ENCODE results near the gene ACTR2.

ACTR2 gene

DNA sequence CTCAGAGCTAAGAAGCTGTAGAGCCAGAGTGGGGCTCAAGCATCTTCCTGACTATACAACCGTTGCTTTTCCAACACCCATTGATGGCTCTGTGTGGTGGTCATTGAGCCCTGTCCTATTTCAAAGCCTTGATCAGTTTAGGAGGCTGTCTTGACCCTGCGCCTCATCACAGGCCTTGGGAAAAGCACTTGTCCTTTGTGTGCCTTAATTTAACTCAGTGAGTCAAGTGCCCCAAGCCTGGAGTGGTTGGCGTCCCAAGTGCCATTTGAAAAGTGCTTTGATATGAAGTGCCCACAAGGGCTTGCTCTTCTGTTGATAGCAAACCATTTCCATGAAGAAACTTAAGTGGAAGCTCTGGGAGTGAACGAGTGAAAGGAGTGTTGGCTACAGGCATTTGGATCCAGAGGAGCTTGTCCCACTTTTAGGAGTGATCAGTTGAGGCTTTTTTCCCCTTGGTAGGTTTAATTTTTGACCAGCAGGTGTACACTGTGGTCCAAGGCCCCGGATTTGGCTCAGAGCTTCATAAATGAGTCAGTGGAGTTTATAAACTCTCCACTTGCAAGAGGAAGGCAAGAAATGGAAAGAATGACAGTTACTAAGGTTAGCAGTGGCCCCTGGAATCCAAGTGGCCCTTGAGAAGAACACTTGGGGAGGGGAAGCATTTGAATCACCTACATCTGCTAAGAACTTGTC lies 50.3 kb downstream of the ACTR2 start:
- no peak overlapping the region for H3K4me3 ChIP-seq (ENCODE audit: low read depth, low read length)

DNA sequence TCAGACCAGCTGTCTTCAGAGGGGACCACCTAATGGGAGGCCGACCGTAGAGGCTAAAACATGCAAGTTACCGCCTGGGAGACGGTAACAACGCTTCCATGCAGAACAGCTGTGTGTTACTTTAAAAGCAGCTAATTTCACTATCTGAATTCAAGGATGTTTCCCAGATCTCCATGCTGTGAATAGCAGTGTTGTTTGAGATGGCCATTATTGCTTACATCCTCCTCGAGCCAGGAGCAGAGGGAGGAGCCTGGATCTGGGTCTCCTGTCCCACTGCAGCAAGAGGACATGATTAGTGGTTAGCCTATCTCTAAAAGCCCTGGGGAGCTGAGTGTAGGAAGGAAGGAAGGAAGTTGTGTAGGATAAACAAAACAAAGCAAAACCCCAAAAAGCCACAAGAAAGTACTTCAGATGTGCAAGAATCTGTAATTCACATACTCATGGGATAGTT lies 50.9 kb downstream of the ACTR2 start:
- H3K4me3 ChIP-seq (ENCODE audit: low read depth, low read length), result no peak overlapping the region

DNA sequence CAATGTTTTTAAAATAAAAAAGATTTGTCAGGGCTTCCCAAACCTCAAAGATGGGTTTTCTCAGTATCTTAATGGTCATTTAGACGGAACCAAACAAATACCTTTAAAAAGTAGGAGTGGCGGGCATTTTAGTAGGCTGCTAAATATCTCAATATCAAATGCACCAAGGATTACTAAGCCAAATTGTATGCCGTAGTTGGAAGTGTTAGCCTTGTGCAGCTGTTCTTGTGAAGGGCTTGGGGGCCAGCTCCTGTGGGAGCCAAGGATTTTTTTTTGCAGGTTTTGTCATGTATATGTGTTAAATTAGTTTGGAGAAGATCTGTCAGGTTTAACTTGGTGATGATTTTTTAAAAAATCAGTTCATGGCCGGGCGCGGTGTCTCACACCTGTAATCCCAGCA lies 52.1 kb downstream of the ACTR2 start:
- no peak overlapping the region for H3K4me3 ChIP-seq (ENCODE audit: low read depth, low read length)

DNA sequence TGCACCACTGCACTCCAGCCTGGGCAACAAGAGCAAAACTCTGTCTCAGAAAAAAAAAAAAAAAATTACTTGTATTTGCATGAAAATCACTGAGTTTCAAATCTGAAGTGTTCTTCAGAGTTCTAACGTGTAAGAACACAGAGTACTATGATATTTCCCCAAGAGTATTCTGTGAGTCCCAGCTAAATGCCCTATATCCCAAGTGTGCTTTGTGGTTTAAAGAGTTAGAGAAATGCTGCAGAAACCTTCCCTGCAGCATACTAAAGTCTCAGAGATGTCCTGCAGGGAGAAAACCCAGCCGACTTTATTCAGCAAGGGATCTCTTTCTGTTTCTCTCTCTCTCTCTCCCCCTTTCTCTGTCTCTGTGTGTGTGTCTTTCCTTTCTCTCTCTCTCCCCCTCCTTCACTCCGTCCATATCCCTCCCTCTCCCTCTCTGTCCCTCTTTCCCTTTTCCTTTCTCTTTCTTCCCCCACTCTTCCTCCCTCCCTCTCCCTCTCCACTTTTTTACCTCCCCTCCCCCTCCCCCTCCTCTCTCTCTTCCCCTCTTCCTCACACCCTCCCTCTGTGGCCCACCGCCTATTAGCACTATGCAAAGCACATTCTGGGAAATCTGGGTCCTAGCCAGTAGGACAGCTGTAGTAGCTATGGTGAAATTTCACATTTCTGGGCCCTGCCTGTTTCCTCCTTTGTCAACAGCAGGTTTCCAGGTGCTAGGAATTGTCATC lies 54.2 kb downstream of the ACTR2 start:
- no peak overlapping the region for H3K4me3 ChIP-seq (ENCODE audit: low read depth, low read length)

DNA sequence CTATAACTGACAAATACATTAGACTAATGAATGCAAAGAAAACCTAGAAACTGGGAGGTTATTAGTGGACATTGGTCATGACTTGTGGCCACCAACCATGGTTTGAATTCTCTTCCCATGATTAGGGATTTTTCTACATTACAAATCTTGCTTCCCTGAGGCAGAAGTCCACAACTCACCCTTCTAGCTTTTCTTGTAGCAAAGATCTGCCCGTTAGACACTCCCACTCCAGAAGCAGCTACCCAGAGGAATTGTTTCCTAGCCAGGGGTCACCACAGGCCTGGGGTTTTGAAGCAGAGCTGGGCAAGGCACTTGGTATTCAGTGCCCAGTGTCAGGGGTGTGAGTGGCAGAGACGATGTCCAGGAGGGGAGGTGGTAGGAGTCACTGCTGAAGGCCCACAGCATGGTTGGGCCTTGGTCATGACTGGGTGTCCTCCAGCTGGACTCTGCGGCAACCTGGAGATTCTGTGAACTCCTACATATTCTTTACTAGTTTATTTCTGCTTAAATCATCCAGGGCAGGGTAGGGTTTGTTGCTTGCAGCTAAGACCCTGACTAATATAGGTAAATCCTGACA lies 54.9 kb downstream of the ACTR2 start:
- no peak overlapping the region for H3K4me3 ChIP-seq (ENCODE audit: low read depth, low read length)

DNA sequence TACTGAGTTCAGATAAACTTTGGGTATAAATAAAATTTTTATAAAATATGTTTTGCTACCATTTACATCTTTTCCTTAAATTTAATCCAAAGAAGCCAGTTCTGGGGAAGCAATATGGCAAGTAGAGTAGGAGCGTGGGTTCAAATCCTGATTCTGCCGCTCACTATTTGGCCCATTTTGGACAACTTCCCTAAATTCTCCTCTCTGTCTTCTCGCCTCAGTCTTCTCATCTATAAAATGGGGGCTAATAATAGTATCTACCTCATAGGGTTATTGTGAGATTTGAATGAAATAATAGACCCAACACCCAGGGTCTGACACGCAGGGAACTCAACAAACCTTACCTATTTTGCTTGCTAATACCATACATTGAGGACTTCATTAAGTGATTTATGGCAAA lies 59.7 kb downstream of the ACTR2 start:
- H3K4me3 ChIP-seq (ENCODE audit: low read depth, low read length), result no peak overlapping the region

DNA sequence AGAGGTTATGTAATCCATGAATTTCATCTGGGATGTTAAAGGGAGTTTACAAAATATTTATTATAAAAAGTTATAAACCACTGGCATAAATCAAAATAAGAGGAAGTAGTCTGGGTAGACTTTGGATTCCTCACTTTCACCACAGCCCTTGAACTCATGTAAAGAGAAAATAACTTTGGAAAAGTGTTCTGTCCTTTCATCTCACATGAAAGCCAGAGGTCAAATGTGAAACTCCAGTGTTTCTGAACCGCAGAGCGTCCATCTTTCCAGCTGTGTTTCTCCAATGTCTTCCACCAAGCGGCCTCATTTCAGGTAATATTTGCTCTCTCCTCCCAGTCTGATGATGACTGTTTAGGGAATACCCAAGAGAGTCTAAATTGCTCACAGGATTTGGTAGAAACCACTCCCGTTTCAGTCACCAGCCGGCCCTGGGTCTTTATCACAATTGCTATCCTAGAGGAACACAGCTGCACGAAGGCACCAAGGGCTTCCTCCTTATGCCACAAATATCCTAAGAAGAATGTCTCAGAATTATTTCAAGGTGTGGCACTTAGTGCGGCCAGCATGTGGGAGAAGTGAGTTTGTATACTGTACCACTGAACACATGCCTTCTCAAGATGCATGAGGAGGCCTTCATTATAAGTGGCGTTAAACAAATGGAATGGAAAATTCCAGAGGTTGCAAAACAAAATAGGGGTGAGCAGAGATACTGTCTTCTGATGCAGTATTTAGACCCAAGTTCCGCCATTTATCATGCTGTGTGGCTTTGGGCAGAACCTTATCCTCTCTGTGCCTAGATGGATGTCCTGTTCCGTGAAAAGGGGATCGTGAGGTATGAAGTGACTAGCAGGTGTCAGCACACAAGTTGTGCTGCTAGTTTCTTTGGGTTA lies 63.8 kb downstream of the ACTR2 start:
- no peak overlapping the region for H3K4me3 ChIP-seq (ENCODE audit: low read depth, low read length)

DNA sequence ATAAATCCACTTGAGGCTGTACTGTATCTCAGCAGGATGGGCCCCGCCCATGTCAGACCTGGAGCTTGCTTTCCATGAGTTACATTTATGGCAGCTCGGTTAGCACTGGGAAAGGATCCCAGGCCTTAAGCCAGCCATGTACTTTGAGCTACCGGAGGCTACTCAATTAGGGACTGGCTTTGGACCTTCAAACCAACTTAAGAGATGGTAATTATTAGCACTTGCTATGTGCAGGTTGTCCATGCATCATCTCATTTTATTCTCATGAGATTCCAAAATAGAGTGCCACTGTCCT lies 64.4 kb downstream of the ACTR2 start:
- H3K4me3 ChIP-seq (ENCODE audit: low read depth, low read length), result no peak overlapping the region

DNA sequence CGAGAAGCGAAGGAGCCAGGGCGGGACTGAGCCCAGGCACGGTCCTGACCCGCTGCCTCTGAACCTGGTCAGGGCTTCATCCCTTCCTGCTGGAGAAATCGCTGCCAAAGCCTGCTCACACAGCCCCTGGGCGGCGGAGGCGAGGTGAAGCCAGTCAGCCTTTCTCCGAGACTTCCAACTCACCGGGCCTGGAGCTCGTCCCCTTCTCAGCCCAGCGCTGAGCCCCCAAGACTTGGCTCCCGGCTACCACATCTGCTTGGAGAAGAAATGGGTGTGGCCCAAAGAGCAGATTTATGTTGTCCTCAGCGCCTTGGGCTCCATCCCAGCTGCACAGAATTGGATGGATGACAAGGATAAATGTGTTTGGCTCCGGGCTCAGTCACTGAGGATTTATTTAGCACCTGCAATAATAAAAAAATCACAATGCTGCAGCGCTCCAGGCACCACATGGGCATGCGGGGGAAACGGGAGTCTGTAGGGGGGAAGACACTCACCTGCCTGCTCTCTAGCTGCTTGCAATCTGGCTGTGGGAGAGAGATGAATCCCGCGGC lies 64.9 kb downstream of the ACTR2 start:
- H3K4me3 ChIP-seq (ENCODE audit: low read depth, low read length), result no peak overlapping the region

DNA sequence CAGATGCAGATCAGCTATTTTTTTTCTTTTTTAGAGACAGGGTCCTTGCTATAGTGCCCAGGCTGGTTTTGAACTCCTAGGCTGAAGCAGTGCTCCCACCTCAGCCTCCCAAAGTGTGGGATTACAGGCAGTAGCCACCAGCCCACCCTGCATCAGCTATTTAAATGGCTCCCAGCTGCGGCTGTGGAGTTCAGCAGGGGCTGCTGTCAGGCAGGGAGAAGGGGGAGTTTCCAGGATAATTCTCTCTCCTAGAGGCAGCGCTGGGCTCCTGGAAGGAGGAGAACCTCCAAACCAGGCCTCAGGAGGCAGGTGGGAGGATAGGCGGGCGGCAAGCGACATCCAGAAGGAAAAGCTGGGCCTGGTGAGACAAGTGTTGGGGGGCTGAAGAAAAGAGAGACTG lies 65.7 kb downstream of the ACTR2 start:
- no peak overlapping the region for H3K4me3 ChIP-seq (ENCODE audit: low read depth, low read length)

DNA sequence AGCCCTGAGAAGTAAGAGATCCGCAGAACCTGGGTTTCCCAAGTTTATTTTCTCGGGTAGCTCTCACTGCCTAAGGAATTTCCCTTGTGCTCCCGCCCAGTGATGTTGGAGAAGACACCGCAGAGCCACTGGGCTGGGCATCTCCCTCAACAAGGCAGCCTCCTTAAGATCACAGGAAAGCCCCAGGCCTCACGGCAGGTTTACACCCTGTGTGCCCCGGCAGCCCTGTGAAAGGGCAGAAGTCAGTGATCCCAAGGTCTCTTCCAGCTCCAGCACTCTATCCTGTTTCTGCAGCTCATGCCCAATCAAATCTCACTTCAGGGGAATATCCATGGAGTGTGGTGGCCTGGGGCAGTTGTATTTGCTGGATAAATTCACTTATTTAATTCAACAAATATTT lies 66.5 kb downstream of the ACTR2 start:
- no peak overlapping the region for H3K4me3 ChIP-seq (ENCODE audit: low read depth, low read length)

DNA sequence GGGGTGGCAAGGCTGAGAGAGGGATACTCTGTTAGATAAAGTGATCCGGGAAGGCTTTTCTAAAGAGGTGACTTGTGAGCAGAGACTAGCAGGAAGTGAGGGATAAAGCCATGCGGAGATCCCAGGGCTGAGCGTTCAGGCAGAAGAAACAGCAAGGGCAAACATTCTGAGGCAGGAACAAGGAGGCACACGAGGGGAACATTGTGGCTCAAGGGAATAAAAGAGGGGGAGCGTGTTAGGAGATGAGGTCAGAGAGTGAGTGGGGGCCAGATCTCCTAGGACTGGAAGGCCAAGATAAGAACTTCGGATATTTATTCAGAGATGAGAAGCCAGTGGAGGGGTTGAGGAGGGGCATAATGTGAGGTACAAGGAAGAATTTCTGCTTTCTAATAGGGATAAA lies 67.1 kb downstream of the ACTR2 start:
- H3K4me3 ChIP-seq (ENCODE audit: low read depth, low read length), result no peak overlapping the region

DNA sequence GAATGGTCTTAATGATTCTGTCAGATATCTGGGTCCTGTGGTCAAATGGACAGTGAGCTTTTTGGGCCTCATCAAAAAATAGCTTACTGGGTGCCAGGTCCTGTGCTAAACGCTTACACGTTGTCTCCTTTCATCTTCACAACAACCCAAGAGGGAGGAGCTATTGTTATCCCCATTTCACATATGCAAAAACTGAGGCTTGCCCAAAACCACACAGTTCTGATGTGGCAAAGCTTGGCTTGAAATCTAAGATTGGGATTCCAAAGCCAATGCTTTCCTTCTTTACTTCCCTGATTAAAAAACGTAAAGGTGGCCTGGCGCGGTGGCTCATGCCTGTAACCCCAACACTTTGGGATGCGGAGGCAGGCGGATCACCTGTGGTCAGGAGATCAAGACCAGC lies 69.3 kb downstream of the ACTR2 start:
- no peak overlapping the region for H3K4me3 ChIP-seq (ENCODE audit: low read depth, low read length)

DNA sequence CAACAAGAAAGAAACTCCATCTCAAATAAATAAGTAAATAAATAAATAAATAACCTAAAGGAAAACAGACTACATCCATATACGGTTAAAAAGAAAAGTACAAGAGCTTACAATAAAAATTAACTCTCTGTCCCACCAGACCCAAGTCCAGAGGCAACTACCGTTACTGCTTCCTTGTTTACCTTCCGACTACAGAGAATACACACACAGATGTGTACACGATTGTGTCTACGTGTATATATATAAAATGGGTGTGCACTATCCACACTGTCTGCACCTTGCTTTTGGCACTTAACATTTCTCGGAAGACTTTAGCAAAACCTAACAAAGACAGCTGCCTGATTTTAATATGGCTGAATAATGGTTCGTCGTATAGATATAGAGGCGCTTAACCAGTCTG lies 69.9 kb downstream of the ACTR2 start:
- no peak overlapping the region for H3K4me3 ChIP-seq (ENCODE audit: low read depth, low read length)

DNA sequence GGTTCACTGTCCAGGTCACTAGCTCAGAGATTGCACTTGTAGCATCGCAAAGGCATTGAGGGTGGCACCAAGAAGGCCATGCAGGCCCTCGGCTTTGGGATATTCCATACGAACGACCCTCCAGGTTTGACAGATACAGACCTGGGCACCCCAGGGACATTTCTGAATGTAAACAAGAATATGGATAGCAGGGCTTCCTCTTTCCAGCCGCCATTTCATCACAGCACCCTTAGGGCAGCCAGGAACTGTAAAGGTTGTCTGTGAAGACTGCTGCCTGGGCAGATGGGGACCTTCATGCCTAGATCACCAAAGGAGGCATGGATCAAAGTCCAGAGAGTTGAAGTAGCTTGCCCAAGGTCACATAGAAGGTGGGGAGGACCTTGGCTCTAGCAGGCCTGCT lies 70.5 kb downstream of the ACTR2 start:
- no peak overlapping the region for H3K4me3 ChIP-seq (ENCODE audit: low read depth, low read length)

DNA sequence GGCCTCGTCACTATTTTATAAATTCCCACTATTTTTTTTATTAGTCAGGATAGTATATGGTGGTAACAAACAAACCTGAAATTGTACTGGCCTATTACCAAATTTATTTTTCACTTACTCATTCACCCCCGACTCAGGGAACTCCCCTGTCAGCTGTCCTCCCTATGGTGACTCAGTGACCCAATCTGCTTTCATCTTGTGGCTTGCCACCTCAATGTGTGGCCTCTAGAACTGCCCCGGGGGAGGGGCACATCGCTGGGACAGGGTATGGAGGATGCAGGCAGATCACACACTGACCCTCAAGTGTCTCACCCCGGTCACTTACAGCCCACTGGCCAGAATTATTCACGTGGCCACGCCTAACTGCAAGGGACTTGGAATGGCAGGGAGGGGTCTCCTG lies 71.6 kb downstream of the ACTR2 start:
- no peak overlapping the region for H3K4me3 ChIP-seq (ENCODE audit: low read depth, low read length)

DNA sequence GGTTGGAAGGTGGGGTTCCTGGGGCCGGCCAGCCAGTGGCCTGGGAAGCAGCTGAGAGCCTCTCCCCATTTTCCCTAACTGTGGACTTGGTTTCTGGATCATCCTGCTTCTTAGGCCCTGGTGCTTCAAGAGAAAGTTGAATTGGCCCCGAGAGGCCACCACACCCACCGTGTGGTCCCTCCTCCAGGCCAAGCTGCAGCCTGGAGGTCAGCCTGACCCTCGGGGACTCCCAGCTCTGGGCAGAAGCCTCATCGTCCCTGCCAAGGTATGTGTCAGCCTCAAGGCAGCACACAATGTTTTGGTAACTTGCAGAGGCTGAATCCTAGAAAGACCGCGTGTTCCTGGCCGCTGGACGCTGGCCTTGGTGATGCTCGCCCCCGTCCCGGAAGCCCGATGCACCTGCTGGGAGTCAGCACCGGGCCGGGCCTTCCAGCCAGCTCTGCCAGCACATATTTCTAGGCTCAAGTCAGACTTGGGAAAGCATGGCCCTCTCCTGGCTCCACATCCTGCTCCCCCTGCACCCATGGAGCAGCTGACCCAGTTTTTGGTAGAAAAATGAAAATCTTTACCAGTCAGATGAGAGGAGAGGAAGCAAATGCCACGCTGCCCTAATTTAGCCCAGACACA lies 72.6 kb downstream of the ACTR2 start:
- H3K4me3 ChIP-seq (ENCODE audit: low read depth, low read length), result no peak overlapping the region

DNA sequence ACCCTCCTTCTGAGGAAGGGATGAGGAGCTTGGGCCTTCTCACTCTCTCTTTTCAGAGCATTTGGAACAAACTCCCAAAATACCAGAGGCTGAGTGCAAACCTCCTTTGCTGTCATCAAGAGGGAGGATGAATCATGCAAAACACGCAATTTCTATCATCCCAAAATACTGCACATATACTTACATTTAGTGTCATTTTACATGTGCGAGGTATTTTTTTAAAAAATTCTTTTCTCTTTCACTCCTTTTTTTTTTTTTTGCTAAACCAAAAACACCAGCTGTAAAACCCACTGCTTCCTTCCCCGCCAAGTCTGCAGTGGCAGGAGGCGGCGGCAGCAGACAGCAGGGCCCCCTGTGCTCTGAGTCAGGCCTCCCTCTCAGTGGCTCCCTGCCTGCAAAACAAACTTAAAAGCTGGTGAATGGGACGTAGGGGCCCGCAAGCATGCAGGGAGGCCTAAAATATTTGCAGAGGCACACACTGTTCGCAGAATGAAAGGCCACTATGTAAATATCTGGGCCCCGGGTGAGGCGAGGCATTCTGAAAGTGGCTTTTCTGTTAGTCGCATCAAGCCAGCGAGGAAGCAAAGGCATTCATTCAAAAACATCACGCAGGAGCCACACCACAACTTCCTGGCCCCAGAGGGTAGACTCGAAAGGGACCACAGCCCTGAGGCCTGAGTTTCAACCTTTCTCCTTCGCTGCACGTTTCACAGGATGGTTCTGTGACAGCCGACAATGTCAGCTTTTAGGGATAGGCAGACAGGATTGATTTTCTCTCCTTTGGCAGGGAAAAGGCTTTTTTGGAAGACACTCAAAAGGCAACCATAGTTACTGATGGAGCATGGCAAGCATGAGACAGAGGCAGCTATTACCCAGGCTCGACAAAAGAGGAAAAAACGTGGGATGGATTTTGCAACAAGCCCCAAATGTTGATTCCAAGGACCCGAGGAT lies 73.4 kb downstream of the ACTR2 start:
- H3K4me3 ChIP-seq (ENCODE audit: low read depth, low read length), result no peak overlapping the region

DNA sequence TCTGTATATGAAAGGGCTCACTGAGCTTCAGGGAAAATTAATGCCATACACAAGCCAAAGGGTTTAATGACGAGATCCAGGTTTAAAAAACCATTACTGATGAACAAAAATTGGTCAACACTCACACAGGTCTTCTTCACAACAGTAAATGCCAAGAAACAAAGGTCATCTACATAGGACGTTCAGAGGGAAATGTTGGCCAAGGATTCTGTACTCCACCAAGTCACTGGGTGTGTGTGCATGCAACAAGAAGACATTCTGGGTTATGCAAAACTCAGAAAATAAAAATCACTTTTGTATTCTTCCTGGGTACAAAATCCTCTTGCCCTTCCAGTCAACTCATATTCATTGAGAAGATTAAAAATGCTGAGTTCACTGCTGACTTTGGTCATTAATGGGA lies 78.3 kb downstream of the ACTR2 start:
- H3K4me3 ChIP-seq (ENCODE audit: low read depth, low read length), result no peak overlapping the region

DNA sequence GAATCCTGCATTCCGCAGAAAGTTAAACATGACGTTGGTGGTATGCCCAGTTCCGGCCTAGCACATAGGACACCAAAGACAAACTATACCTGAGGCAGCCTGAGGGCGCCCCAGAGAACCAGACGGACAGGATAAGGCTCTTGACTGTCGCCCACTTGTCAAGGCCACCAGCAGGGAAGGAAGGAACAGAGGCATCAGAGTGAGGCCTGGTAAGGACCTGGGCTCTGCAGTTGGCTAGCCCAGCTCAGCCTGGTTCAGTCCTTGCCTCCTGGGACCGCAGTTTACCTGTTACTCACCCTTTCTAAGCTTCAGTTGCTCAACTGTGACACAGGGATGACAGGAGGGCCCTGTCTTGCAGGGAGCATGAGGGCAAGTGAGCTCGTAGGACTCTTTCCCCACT lies 82.1 kb downstream of the ACTR2 start:
- no peak overlapping the region for H3K4me3 ChIP-seq (ENCODE audit: low read depth, low read length)
